ENCODE data around the gene ZBTB38.

DNA sequence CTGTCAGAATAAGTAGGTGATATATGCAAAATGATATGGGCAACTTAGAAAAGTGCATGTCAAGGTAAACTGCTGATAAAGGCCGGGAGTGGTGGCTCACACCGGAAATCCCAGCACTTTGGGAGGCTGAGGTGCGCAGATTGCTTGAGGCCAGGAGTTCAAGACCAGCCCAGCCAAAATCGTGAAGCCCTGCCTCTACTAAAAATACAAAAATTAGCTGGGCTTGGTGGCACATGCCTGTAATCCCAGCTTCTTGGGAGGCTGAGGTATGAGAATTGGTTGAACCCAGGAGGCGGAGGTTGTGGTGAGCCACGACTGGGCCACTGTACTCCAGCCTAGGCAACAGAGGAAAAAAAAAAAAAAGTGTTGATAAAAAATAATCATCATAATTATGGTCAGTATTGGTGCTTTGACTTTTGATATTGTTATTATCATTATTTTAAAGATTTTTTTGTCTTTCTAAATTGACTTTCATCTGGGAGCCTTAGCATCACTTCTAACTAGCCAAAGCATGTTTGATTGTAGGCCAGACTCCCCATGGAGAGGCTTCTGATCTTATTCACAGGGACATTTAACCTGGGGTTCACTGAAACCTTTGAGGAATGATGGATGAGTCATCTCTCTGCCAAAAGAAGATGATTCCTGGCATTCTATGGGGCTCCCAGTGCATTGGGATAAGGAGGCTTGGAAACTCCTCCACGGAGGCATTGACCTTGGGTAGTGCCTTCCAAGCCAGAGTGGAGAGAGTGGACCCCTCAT lies 5.6 kb downstream of the ZBTB38 start:
- TF ChIP-seq, protein P1, sequence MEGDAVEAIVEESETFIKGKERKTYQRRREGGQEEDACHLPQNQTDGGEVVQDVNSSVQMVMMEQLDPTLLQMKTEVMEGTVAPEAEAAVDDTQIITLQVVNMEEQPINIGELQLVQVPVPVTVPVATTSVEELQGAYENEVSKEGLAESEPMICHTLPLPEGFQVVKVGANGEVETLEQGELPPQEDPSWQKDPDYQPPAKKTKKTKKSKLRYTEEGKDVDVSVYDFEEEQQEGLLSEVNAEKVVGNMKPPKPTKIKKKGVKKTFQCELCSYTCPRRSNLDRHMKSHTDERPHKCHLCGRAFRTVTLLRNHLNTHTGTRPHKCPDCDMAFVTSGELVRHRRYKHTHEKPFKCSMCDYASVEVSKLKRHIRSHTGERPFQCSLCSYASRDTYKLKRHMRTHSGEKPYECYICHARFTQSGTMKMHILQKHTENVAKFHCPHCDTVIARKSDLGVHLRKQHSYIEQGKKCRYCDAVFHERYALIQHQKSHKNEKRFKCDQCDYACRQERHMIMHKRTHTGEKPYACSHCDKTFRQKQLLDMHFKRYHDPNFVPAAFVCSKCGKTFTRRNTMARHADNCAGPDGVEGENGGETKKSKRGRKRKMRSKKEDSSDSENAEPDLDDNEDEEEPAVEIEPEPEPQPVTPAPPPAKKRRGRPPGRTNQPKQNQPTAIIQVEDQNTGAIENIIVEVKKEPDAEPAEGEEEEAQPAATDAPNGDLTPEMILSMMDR (IDR thresholded peaks at IDR 0.05): no peak
- TF ChIP-seq POLR2A (IDR thresholded peaks at IDR 0.05): no peak

Data from ovary (tissue), 3 donors.